HepG2 (cell line): Measurements from ENCODE around the gene MTREX. TPM values are rescaled to one million over a fixed set of nuclear protein-coding genes. Genes with fewer than 3 reads are reported as not detected.

Source experiments
- FOXK2 ChIP-seq: fragments of 450-650 bp; IDR thresholded peaks from 2 replicates; pipeline ENCODE4 v1.6.1; 2016
- HES4 ChIP-seq: sonication (generic); formaldehyde crosslinking; IDR thresholded peaks from 2 replicates; pipeline ENCODE4 v1.9.0; 2021; ENCODE audit warnings: mild to moderate bottlenecking, missing genetic modification reagents, borderline replicate concordance
- NFYC ChIP-seq: IDR thresholded peaks from 2 replicates; pipeline ENCODE4 v1.6.1; 2016; ENCODE audit warnings: missing genetic modification reagents, missing compliant biosample characterization
- NR1H2 ChIP-seq: sonication (generic); formaldehyde crosslinking; IDR thresholded peaks from 2 replicates; pipeline ENCODE4 v1.8.1; 2022; ENCODE audit warnings: low read depth, missing genetic modification reagents, borderline replicate concordance
- PHF8 ChIP-seq: sonication (generic); formaldehyde crosslinking; IDR thresholded peaks from 2 replicates; pipeline ENCODE4 v1.5.0; 2020; ENCODE audit warnings: missing genetic modification reagents
- PITX1 ChIP-seq: sonication (generic); formaldehyde crosslinking; IDR thresholded peaks from 2 replicates; pipeline ENCODE4 v1.5.1; 2020; ENCODE audit warnings: mild to moderate bottlenecking, missing genetic modification reagents
- ZMAT3 ChIP-seq: sonication (generic); formaldehyde crosslinking; conservative IDR thresholded peaks from 2 replicates; pipeline ENCODE4 v1.7.0; 2021; ENCODE audit warnings: missing genetic modification reagents
- ZMYM4 ChIP-seq: sonication (generic); formaldehyde crosslinking; IDR thresholded peaks from 2 replicates; pipeline ENCODE4 v1.8.1; 2023; ENCODE audit warnings: mild to moderate bottlenecking, missing genetic modification reagents
- ZNF138 ChIP-seq: sonication (generic); formaldehyde crosslinking; IDR thresholded peaks from 2 replicates; pipeline ENCODE4 v1.5.0; 2020; ENCODE audit warnings: mild to moderate bottlenecking, low read depth, missing genetic modification reagents
- ZNF205 ChIP-seq: IDR thresholded peaks from 2 replicates; pipeline ENCODE4 v1.6.1; 2018; ENCODE audit warnings: missing biosample characterization, missing genetic modification reagents
- ZNF251 ChIP-seq: sonication (generic); formaldehyde crosslinking; IDR thresholded peaks from 2 replicates; pipeline ENCODE4 v1.9.0; 2021; ENCODE audit warnings: mild to moderate bottlenecking, missing genetic modification reagents
- ZNF264 ChIP-seq: sonication (generic); formaldehyde crosslinking; IDR thresholded peaks from 2 replicates; pipeline ENCODE4 v1.4.0; 2020; ENCODE audit warnings: missing genetic modification reagents
- ZNF549 ChIP-seq: sonication (generic); formaldehyde crosslinking; IDR thresholded peaks from 2 replicates; pipeline ENCODE4 v1.5.0; 2020; ENCODE audit warnings: missing genetic modification reagents
- ZNF562 ChIP-seq: sonication (generic); formaldehyde crosslinking; IDR thresholded peaks from 2 replicates; pipeline ENCODE4 v1.8.0; 2022; ENCODE audit warnings: missing genetic modification reagents, borderline replicate concordance
- ZSCAN12 ChIP-seq: sonication (generic); formaldehyde crosslinking; IDR thresholded peaks from 2 replicates; pipeline ENCODE4 v1.9.0; 2021; ENCODE audit warnings: mild to moderate bottlenecking, missing genetic modification reagents
- polyA plus RNA-seq, 8 experiments: library from polyadenylated mRNA; depleted of rRNA in 3 of 8; stranded (reverse) in 7 of 8; unstranded in 1 of 8; fragments of >200 nt; fragmentation: Illumina TruSeq in 4 of 8; extraction: Trizol in 4 of 8; gene quantifications; 2 replicates each; pipeline versions ENCODE4 v1.2.1 to v1.2.3, GENCODE V29; 2011 to 2016; ENCODE audit warnings: low read depth in 4 of 8, missing spikeins in 1 of 8, mixed read lengths in 1 of 8; ENCODE audit not compliant: insufficient read depth in 1 of 8
- total RNA-seq, 5 experiments: library from RNA; depleted of rRNA; stranded (reverse); fragments of >200 nt; fragmentation: Illumina TruSeq; extraction: Trizol; gene quantifications; 2 replicates each; pipeline ENCODE4 v1.2.3, GENCODE V29; 2016; ENCODE audit warnings: low read depth in 1 of 5
- TF ChIP-seq, protein P1 (sequence below): sonication (generic); formaldehyde crosslinking; IDR thresholded peaks from 2 replicates; pipeline ENCODE4 v1.5.1; 2020; ENCODE audit warnings: missing genetic modification reagents, mild to moderate bottlenecking, borderline replicate concordance
- TF ChIP-seq, protein P2 (sequence below): sonication (generic); formaldehyde crosslinking; IDR thresholded peaks from 2 replicates; pipeline ENCODE4 v1.4.0; 2020; ENCODE audit warnings: missing genetic modification reagents
- TF ChIP-seq, protein P3 (sequence below), 2 experiments: sonication (generic) in 1 of 2; formaldehyde crosslinking in 1 of 2; IDR thresholded peaks; 2 replicates each; pipeline versions ENCODE4 v1.6.1 to v1.9.0; 2014 to 2022; ENCODE audit warnings: antibody characterized with exemption in 1 of 2, borderline replicate concordance in 1 of 2, inconsistent platforms in 1 of 2, low read depth in 1 of 2, missing genetic modification reagents in 1 of 2
- TF ChIP-seq, protein P4 (sequence below): sonication (generic); formaldehyde crosslinking; IDR thresholded peaks from 2 replicates; pipeline ENCODE4 v1.5.0; 2020; ENCODE audit warnings: missing genetic modification reagents, mild to moderate bottlenecking, borderline replicate concordance

MTREX gene
- total and polyA plus RNA-seq, 2 of the 13 experiments (the other 11 are each of a cell fraction or from before 2014, with no cell fraction given): 16.4 to 91.5 TPM

DNA sequence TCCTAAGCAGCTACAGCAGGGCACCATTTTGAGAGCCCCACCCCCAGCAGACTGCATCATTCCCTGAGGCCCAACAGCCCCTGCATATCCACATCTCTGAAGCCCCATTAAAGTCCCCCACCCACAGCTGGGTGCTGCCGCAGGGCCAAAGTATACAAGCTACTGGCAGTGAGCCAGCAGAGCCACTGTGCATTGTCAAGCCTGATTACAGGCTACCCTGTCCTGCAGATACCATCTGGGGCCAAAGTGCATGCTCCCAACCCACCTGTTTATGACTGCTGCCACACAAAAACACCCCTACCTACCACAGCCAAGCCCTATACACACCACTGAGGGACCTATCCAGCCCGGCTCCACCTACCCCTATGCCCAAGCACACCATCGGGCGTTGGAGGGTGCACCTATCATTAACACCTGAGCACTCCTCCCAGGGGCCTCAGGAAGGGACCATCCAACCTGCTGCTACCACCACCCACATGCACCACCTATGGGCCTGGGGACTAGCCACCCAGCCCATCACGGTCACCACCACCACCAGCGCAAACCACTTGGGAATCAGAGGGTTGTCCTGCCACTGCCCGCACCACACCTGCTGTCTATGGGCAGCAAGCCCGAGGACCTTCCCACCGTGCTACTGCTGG, 121.9 kb downstream of the MTREX start (continued):
- TF ChIP-seq, protein P1, sequence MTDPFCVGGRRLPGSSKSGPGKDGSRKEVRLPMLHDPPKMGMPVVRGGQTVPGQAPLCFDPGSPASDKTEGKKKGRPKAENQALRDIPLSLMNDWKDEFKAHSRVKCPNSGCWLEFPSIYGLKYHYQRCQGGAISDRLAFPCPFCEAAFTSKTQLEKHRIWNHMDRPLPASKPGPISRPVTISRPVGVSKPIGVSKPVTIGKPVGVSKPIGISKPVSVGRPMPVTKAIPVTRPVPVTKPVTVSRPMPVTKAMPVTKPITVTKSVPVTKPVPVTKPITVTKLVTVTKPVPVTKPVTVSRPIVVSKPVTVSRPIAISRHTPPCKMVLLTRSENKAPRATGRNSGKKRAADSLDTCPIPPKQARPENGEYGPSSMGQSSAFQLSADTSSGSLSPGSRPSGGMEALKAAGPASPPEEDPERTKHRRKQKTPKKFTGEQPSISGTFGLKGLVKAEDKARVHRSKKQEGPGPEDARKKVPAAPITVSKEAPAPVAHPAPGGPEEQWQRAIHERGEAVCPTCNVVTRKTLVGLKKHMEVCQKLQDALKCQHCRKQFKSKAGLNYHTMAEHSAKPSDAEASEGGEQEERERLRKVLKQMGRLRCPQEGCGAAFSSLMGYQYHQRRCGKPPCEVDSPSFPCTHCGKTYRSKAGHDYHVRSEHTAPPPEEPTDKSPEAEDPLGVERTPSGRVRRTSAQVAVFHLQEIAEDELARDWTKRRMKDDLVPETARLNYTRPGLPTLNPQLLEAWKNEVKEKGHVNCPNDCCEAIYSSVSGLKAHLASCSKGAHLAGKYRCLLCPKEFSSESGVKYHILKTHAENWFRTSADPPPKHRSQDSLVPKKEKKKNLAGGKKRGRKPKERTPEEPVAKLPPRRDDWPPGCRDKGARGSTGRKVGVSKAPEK (CRISPR knock-in tag): no peak
- TF ChIP-seq ZSCAN12 (CRISPR knock-in tag) (no peak), NR1H2 (no peak), NFYC (CRISPR knock-in tag) (no peak), FOXK2 (no peak), ZMYM4 (CRISPR knock-in tag) (peak; percentile 87), ZNF138 (CRISPR knock-in tag) (no peak), PITX1 (no peak), ZNF264 (no peak), ZNF562 (CRISPR knock-in tag) (no peak), PHF8 (CRISPR knock-in tag) (no peak), HES4 (no peak), ZNF251 (CRISPR knock-in tag) (no peak), ZNF549 (CRISPR knock-in tag) (no peak), ZNF205 (CRISPR knock-in tag) (no peak), ZMAT3 (CRISPR knock-in tag) (no peak)
- TF ChIP-seq, protein P2, sequence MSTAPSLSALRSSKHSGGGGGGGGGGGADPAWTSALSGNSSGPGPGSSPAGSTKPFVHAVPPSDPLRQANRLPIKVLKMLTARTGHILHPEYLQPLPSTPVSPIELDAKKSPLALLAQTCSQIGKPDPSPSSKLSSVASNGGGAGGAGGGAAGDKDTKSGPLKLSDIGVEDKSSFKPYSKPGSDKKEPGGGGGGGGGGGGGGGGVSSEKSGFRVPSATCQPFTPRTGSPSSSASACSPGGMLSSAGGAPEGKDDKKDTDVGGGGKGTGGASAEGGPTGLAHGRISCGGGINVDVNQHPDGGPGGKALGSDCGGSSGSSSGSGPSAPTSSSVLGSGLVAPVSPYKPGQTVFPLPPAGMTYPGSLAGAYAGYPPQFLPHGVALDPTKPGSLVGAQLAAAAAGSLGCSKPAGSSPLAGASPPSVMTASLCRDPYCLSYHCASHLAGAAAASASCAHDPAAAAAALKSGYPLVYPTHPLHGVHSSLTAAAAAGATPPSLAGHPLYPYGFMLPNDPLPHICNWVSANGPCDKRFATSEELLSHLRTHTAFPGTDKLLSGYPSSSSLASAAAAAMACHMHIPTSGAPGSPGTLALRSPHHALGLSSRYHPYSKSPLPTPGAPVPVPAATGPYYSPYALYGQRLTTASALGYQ (CRISPR knock-in tag): no peak
- TF ChIP-seq, protein P3, sequence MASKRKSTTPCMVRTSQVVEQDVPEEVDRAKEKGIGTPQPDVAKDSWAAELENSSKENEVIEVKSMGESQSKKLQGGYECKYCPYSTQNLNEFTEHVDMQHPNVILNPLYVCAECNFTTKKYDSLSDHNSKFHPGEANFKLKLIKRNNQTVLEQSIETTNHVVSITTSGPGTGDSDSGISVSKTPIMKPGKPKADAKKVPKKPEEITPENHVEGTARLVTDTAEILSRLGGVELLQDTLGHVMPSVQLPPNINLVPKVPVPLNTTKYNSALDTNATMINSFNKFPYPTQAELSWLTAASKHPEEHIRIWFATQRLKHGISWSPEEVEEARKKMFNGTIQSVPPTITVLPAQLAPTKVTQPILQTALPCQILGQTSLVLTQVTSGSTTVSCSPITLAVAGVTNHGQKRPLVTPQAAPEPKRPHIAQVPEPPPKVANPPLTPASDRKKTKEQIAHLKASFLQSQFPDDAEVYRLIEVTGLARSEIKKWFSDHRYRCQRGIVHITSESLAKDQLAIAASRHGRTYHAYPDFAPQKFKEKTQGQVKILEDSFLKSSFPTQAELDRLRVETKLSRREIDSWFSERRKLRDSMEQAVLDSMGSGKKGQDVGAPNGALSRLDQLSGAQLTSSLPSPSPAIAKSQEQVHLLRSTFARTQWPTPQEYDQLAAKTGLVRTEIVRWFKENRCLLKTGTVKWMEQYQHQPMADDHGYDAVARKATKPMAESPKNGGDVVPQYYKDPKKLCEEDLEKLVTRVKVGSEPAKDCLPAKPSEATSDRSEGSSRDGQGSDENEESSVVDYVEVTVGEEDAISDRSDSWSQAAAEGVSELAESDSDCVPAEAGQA (IDR thresholded peaks at IDR 0.05; ENCODE audit: low read depth): no peak
- TF ChIP-seq, protein P3 (CRISPR knock-in tag; IDR thresholded peaks at IDR 0.05; ENCODE audit: borderline replicate concordance): no peak
- TF ChIP-seq, protein P4, sequence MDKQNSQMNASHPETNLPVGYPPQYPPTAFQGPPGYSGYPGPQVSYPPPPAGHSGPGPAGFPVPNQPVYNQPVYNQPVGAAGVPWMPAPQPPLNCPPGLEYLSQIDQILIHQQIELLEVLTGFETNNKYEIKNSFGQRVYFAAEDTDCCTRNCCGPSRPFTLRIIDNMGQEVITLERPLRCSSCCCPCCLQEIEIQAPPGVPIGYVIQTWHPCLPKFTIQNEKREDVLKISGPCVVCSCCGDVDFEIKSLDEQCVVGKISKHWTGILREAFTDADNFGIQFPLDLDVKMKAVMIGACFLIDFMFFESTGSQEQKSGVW: no peak
